ENCODE data around the gene TBC1D2. TPM values are rescaled to one million over a fixed set of nuclear protein-coding genes. Genes with fewer than 3 reads are reported as not detected.

TBC1D2 gene
- total RNA-seq, 1 donor from 2014 or later, result 2.3 TPM

DNA sequence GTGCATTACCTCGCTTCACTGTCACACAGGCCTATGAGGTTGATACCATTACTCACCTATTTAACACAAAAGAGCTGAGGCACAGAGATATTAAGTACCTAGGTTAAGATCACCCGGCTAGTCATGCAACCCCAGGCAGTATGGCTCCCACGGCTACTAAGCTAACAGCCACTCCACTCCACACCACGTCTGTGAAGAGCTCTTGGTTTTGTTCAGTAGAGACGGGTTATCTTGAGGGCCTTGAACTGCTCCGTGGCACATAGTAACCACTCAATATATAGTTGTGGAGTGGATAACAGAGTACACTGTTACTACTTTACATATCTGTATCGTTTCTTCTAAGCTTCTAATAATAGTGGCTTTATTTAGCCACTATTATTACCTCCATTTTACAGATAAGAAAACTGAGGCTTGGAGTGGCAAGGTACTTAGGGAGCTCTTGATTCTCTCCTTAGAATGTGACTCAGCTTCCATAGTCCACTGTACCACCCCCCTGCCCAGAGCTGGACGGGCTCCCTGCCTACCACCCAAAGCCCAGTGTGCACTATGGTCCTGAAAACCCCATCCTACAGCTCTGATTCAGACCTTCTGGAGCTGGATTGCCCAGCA is 62.0 kb downstream of the TBC1D2 start:
- Mint-ChIP-seq H3K27me3 (ENCODE audit: unreplicated experiment) (peaks cover 6% of the 10 kb centered on the region), H3K27ac (ENCODE audit: unreplicated experiment) (peak overlapping the region; percentile 42), H3K36me3 (ENCODE audit: low read depth, unreplicated experiment) (no peaks in the 10 kb centered on the region), H3K4me1 (ENCODE audit: unreplicated experiment) (peaks cover 5% of the 10 kb centered on the region), H3K9me3 (ENCODE audit: unreplicated experiment) (no peaks in the 10 kb centered on the region), H3K4me3 (ENCODE audit: unreplicated experiment) (peak overlapping the region; percentile 88)
- DNase-seq (ENCODE audit: low spot score), result no peak
- no peak for TF ChIP-seq CTCF (IDR thresholded peaks at IDR 0.05; ENCODE audit: unreplicated experiment)

DNA sequence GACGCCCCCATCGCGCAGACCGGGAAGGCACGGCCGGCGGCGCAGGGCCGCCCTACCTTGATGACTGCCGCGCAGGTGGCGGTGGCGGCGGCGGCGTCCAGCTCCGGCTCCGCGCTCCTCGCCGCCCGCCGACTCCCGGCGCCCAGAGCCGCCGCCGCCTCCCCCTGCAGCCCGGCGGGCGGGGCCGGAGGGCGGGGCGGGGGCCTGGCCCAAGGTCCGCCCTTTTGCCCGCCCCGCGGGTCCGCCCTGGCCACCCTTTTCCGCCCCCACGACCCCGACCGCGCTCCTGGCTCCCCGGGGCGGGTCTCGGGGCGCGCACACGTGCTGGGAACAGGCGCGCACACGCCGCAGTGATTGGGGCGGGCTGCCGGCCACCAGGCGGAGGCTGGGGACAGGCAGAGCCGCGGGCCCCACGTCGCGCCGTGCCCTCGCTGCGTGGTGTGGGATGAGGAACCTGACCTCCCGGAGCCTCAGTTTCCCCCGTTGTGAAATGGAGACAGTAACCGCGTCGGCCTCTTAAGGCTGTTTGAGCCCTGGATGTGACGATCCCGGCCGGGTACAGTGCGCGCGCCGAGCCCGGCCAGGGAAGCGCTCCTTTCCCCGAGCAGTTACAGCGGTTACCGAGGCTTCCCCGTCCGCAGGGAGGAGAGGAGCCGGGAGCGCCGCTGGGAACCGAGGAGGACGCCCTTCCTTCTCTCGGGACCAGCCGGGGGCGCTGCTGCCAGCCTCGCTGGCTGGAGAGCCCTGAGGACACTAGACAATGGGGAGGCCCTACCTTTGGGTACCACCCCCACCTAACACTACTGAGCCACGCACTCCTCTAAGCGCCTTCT is 62.7 kb downstream of the TBC1D2 start, which contains the start of gene CORO2A:
CORO2A (minus strand) TSS at position 135 of the 833 bp plus-strand sequence. CDS start 34,977 bp downstream, outside the sequence.
- peak; percentile 76 for DNase-seq (ENCODE audit: low spot score)
- no peak for TF ChIP-seq CTCF (IDR thresholded peaks at IDR 0.05; ENCODE audit: unreplicated experiment)
- H3K27ac Mint-ChIP-seq (ENCODE audit: unreplicated experiment), result peak within 1 kb of the TSS; percentile 42
- H3K27me3 Mint-ChIP-seq (ENCODE audit: unreplicated experiment), result peaks cover 6% of the 10 kb centered on the region
- no peaks in the 10 kb centered on the region for H3K9me3 Mint-ChIP-seq (ENCODE audit: unreplicated experiment)
- peak within 1 kb of the TSS; percentile 88 for H3K4me3 Mint-ChIP-seq (ENCODE audit: unreplicated experiment)
- peaks cover 5% of the 10 kb centered on the region for H3K4me1 Mint-ChIP-seq (ENCODE audit: unreplicated experiment)
- H3K36me3 Mint-ChIP-seq (ENCODE audit: low read depth, unreplicated experiment), result no peaks in the 10 kb centered on the region

DNA sequence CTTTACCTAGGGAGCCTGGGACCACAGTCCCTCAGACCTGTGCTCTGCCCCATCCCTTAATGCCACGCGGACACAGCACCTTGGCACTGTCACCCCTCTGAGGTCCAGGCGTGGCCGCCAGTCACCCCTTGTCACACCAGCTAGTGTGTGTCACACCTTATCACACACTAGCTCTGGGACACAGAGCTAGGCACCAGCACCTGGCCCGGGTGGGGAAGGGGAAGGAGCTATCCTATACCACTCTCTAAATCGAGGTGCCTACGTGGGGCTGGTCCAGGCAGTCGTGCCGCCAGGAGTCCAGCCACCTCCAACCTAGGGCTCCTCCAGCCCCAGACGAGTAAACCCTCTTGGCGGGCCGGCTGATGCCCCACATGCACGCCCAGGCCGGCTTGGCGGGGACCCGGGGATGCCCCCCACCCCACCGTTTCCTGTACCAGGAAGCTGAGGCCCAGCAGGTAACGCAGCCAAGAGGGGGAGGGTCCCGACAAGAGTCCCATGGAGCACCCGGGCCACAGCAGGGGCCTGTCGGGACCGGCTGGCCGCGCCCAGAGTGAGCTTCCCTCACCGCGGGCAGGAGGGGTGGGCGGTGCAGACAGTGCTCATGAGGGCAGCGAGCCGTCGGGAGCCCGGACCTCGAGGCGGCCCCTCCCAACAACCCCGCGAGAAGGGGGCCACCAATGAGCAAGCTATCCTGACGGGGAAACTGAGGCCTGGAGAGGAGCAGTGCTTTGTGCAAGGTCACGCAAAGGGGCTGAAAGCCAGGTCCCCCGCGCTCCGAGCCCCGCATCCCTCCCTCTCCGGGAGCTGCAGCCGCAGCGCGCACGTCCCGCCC is 63.6 kb downstream of the TBC1D2 start:
- Mint-ChIP-seq H3K9me3 (ENCODE audit: unreplicated experiment) (no peaks in the 10 kb centered on the region), H3K27me3 (ENCODE audit: unreplicated experiment) (peaks cover 8% of the 10 kb centered on the region), H3K4me1 (ENCODE audit: unreplicated experiment) (peaks cover 5% of the 10 kb centered on the region), H3K4me3 (ENCODE audit: unreplicated experiment) (peak overlapping the region; percentile 77), H3K36me3 (ENCODE audit: low read depth, unreplicated experiment) (no peaks in the 10 kb centered on the region), H3K27ac (ENCODE audit: unreplicated experiment) (no peak overlapping the region)
- TF ChIP-seq CTCF (IDR thresholded peaks at IDR 0.05; ENCODE audit: unreplicated experiment), result no peak
- peak; percentile 31 for DNase-seq (ENCODE audit: low spot score)

- Mint-ChIP-seq H3K4me1 (ENCODE audit: unreplicated experiment) (peaks cover 5% of the 10 kb centered on the region), H3K27ac (ENCODE audit: unreplicated experiment) (no peak overlapping the region), H3K4me3 (ENCODE audit: unreplicated experiment) (peak overlapping the region; percentile 87), H3K9me3 (ENCODE audit: unreplicated experiment) (no peaks in the 10 kb centered on the region), H3K27me3 (ENCODE audit: unreplicated experiment) (peaks cover 8% of the 10 kb centered on the region), H3K36me3 (ENCODE audit: low read depth, unreplicated experiment) (no peaks in the 10 kb centered on the region)
- TF ChIP-seq CTCF (IDR thresholded peaks at IDR 0.05; ENCODE audit: unreplicated experiment), result no peak
- no peak for DNase-seq (ENCODE audit: low spot score)
These were observed 64.3 kb downstream of the TBC1D2 start for GRCh38 chr9:98191181-98191608.
